ENCODE measurements around the gene PPP1R12B.
"Not testable (repeated sequence)": the region's sequence is repeated elsewhere in the genome, so short reads cannot be mapped to it uniquely, and the experiment has no call there.

DNA sequence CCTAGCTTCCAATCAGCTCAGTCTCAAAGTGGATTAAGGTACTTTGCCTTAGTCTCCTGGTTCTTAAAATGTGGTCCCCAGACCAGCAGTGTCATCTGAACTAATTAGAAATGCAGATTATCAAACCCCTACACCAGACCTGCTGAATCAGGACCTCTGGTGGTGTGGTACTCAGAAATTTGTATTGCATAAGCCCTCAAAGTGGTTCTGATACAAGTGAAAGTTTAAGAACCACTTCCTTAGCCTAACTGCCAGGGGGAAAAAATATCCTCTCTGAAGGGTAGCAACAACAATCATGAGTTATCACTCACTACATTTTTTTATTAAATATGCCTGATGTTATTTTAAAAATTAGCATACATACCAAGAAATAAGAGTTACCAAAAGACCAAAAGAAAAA is 131.2 kb downstream of the PPP1R12B start:
- TF ChIP-seq, protein P1, sequence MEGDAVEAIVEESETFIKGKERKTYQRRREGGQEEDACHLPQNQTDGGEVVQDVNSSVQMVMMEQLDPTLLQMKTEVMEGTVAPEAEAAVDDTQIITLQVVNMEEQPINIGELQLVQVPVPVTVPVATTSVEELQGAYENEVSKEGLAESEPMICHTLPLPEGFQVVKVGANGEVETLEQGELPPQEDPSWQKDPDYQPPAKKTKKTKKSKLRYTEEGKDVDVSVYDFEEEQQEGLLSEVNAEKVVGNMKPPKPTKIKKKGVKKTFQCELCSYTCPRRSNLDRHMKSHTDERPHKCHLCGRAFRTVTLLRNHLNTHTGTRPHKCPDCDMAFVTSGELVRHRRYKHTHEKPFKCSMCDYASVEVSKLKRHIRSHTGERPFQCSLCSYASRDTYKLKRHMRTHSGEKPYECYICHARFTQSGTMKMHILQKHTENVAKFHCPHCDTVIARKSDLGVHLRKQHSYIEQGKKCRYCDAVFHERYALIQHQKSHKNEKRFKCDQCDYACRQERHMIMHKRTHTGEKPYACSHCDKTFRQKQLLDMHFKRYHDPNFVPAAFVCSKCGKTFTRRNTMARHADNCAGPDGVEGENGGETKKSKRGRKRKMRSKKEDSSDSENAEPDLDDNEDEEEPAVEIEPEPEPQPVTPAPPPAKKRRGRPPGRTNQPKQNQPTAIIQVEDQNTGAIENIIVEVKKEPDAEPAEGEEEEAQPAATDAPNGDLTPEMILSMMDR (IDR thresholded peaks at IDR 0.05) = not testable (repeated sequence)
- TF ChIP-seq EP300 (IDR thresholded peaks at IDR 0.05) = not testable (repeated sequence)

Measured in gastroesophageal sphincter (tissue), 3 donors.